IMR-90 (cell line): ENCODE measurements around the gene BFSP1. TPM values are rescaled to one million over a fixed set of nuclear protein-coding genes. Genes with fewer than 3 reads are reported as not detected.
A peak's percentile ranks its signal among the peaks of the same experiment; 100 is the strongest.

Source experiments
- ATAC-seq: fragments of 200-7000 bp; cut with Tn5 transposase; 2 replicates; pipeline ENCODE4 v1.9.1; 2020; ENCODE audit warnings: low read depth, mild to moderate bottlenecking, moderate library complexity
- BruUV-seq: library from RNA; stranded (reverse); fragments of 400-500 nt; replicated peaks from 2 replicates; lab custom pipeline; 2021; lab: Mats Ljungman, UMichigan
- CTCF ChIA-PET: fragments of 300-600 bp; formaldehyde crosslinking; extraction: SDS; loops from one replicate; lab custom pipeline; 2021; ENCODE audit warnings: antibody characterized with exemption; lab: Yijun Ruan, JAX
- POLR2A ChIA-PET: fragments of 300-600 bp; sonication (Branson Sonifier 250); formaldehyde crosslinking; loops from one replicate; lab custom pipeline; 2022; ENCODE audit warnings: antibody characterized with exemption; ENCODE audit not compliant: unreplicated experiment; lab: Charles Lee
- DNase-seq: peaks from one replicate; pipeline ENCODE4 v3.0.0; 2013
- H2AFZ ChIP-seq: replicated peaks from 2 replicates; pipeline ENCODE3; 2013; ENCODE audit warnings: low read length, mild to moderate bottlenecking; ENCODE audit not compliant: poor library complexity
- H2AK5ac ChIP-seq: 2 replicates; pipeline ENCODE4 v1.6.1; 2013; ENCODE audit warnings: low read depth, low read length, inconsistent platforms
- H2AK9ac ChIP-seq: replicated peaks from 2 replicates; pipeline ENCODE3; 2013; ENCODE audit warnings: mild to moderate bottlenecking, low read depth, low read length, moderate library complexity; ENCODE audit not compliant: poor library complexity
- H2BK120ac ChIP-seq: 2 replicates; pipeline ENCODE4 v1.6.1; 2013; ENCODE audit warnings: low read depth, low read length, inconsistent platforms
- H2BK15ac ChIP-seq: 3 replicates; pipeline ENCODE4 v1.6.1; 2013; ENCODE audit warnings: low read depth, low read length, inconsistent platforms
- H2BK20ac ChIP-seq: 2 replicates; pipeline ENCODE4 v1.6.1; 2013; ENCODE audit warnings: low read depth, mild to moderate bottlenecking, inconsistent platforms, low read length, moderate library complexity
- H2BK5ac ChIP-seq: 2 replicates; pipeline ENCODE4 v1.6.1; 2013; ENCODE audit warnings: mild to moderate bottlenecking, low read depth, low read length, inconsistent platforms; ENCODE audit not compliant: poor library complexity, severe bottlenecking
- H3K14ac ChIP-seq: replicated peaks from 2 replicates; pipeline ENCODE4 v1.6.1; 2013; ENCODE audit warnings: low read depth, low read length, inconsistent platforms
- H3K18ac ChIP-seq: 2 replicates; pipeline ENCODE4 v1.6.1; 2013; ENCODE audit warnings: low read depth, low read length, control low read depth
- H3K23ac ChIP-seq: 2 replicates; pipeline ENCODE4 v1.6.1; 2013; ENCODE audit warnings: low read depth, low read length, inconsistent platforms
- H3K27ac ChIP-seq: 2 replicates; pipeline ENCODE4 v1.5.1; 2013; ENCODE audit warnings: mild to moderate bottlenecking, control low read depth, low read length; ENCODE audit not compliant: insufficient read depth
- H3K27me3 ChIP-seq: 2 replicates; pipeline ENCODE4 v1.6.1; 2013; ENCODE audit warnings: low read length; ENCODE audit not compliant: control insufficient read depth, insufficient read depth
- H3K36me3 ChIP-seq: 2 replicates; pipeline ENCODE4 v1.6.1; 2013; ENCODE audit warnings: low read length, mixed read lengths; ENCODE audit not compliant: control insufficient read depth, insufficient read depth
- H3K4ac ChIP-seq: 2 replicates; pipeline ENCODE4 v1.6.1; 2013; ENCODE audit warnings: low read depth, low read length, inconsistent platforms
- H3K4me1 ChIP-seq: 2 replicates; pipeline ENCODE4 v1.6.1; 2013; ENCODE audit warnings: low read length, mixed read lengths; ENCODE audit not compliant: control insufficient read depth, insufficient read depth
- H3K4me2 ChIP-seq: 2 replicates; pipeline ENCODE4 v1.6.1; 2013; ENCODE audit warnings: low read depth, mild to moderate bottlenecking, control low read depth, low read length, moderate library complexity
- H3K4me3 ChIP-seq: 2 replicates; pipeline ENCODE4 v1.5.1; 2013; ENCODE audit warnings: low read depth, mild to moderate bottlenecking, control low read depth, low read length, moderate library complexity; ENCODE audit not compliant: insufficient read depth
- H3K56ac ChIP-seq: 2 replicates; pipeline ENCODE4 v1.6.1; 2013; ENCODE audit warnings: low read length, inconsistent platforms; ENCODE audit not compliant: insufficient read depth; ENCODE audit errors: extremely low read depth
- H3K79me1 ChIP-seq, 2 experiments: 2 replicates each; pipeline ENCODE4 v1.6.1; 2013; ENCODE audit warnings: low read length in 2 of 2, inconsistent platforms in 1 of 2, low read depth in 1 of 2
- H3K9ac ChIP-seq: 2 replicates; pipeline ENCODE4 v1.6.1; 2013; ENCODE audit warnings: low read depth, low read length, control low read depth
- H3K9me1 ChIP-seq: 2 replicates; pipeline ENCODE4 v1.6.1; 2013; ENCODE audit warnings: low read length, inconsistent platforms; ENCODE audit not compliant: insufficient read depth
- H3K9me3 ChIP-seq: 2 replicates; pipeline ENCODE4 v1.6.1; 2013; ENCODE audit warnings: low read length; ENCODE audit not compliant: control insufficient read depth, insufficient read depth
- H4K20me1 ChIP-seq: 2 replicates; pipeline ENCODE4 v1.6.1; 2013; ENCODE audit warnings: low read length, inconsistent platforms; ENCODE audit not compliant: insufficient read depth
- H4K5ac ChIP-seq: 2 replicates; pipeline ENCODE4 v1.6.1; 2013; ENCODE audit warnings: mild to moderate bottlenecking, low read depth, low read length, control low read depth
- H4K8ac ChIP-seq, 2 experiments: 2 replicates each; pipeline ENCODE4 v1.6.1; 2013; ENCODE audit warnings: low read depth in 2 of 2, low read length in 2 of 2, control low read depth in 1 of 2, inconsistent platforms in 1 of 2
- H4K91ac ChIP-seq: 2 replicates; pipeline ENCODE4 v1.6.1; 2013; ENCODE audit warnings: low read depth, low read length, inconsistent platforms; ENCODE audit not compliant: insufficient read depth
- BHLHE40 ChIP-seq: fragments of 150-350 bp; IDR thresholded peaks from 2 replicates; pipeline ENCODE4 v1.6.1; 2016; ENCODE audit warnings: mild to moderate bottlenecking, low read depth, low read length
- CEBPB ChIP-seq: IDR thresholded peaks from 2 replicates; pipeline ENCODE4 v1.6.1; 2012; ENCODE audit warnings: low read depth, low read length, improper control_type of control experiment
- CHD1 ChIP-seq: IDR thresholded peaks from 2 replicates; pipeline ENCODE4 v1.6.1; 2012; ENCODE audit warnings: low read depth, low read length, improper control_type of control experiment
- CTCF ChIP-seq: conservative IDR thresholded peaks from 2 replicates; pipeline ENCODE4 v1.5.1; 2012; ENCODE audit warnings: mild to moderate bottlenecking, low read depth, low read length, improper control_type of control experiment
- ELK1 ChIP-seq: fragments of 150-350 bp; IDR thresholded peaks from 2 replicates; pipeline ENCODE4 v1.6.1; 2016; ENCODE audit warnings: low read depth, mild to moderate bottlenecking, low read length, moderate library complexity, borderline replicate concordance
- FOS ChIP-seq: fragments of 150-350 bp; IDR thresholded peaks from 2 replicates; pipeline ENCODE4 v1.6.1; 2016; ENCODE audit warnings: low read depth, low read length
- MAFK ChIP-seq: IDR thresholded peaks from 2 replicates; pipeline ENCODE4 v1.6.1; 2012; ENCODE audit warnings: low read depth, low read length, improper control_type of control experiment
- MAZ ChIP-seq: IDR thresholded peaks from 2 replicates; pipeline ENCODE4 v1.6.1; 2012; ENCODE audit warnings: low read depth, mild to moderate bottlenecking, low read length, improper control_type of control experiment, moderate library complexity, borderline replicate concordance
- MXI1 ChIP-seq: IDR thresholded peaks from 2 replicates; pipeline ENCODE4 v1.6.1; 2012; ENCODE audit warnings: low read depth, mild to moderate bottlenecking, low read length, moderate library complexity, borderline replicate concordance
- NFE2L2 ChIP-seq: fragments of 150-350 bp; IDR thresholded peaks from 2 replicates; pipeline ENCODE4 v1.6.1; 2016; ENCODE audit warnings: low read depth, mild to moderate bottlenecking, low read length
- POLR2A ChIP-seq: IDR thresholded peaks from 2 replicates; pipeline ENCODE4 v1.6.1; 2012; ENCODE audit warnings: mild to moderate bottlenecking, low read depth, low read length
- RAD21 ChIP-seq: IDR thresholded peaks from 2 replicates; pipeline ENCODE4 v1.6.1; 2012; ENCODE audit warnings: low read length, improper control_type of control experiment
- RCOR1 ChIP-seq: IDR thresholded peaks from 2 replicates; pipeline ENCODE4 v1.6.1; 2012; ENCODE audit warnings: mild to moderate bottlenecking, low read length, improper control_type of control experiment; ENCODE audit not compliant: insufficient replicate concordance
- RFX5 ChIP-seq: IDR thresholded peaks from 2 replicates; pipeline ENCODE4 v1.8.0; 2012; ENCODE audit warnings: low read depth, mild to moderate bottlenecking, low read length, moderate library complexity
- SMC3 ChIP-seq: fragments of 150-350 bp; IDR thresholded peaks from 2 replicates; pipeline ENCODE4 v1.6.1; 2016; ENCODE audit warnings: low read depth, mild to moderate bottlenecking, antibody characterized with exemption, low read length, moderate library complexity
- WGBS, 2 experiments: methylation state at CpG; one replicate each; pipeline versions ENCODE4 v1.1.5 to v1.1.7; 2013; ENCODE audit warnings: missing lambda C conversion rate in 2 of 2; ENCODE audit not compliant: insufficient read length in 1 of 2; ENCODE audit errors: extremely low coverage in 2 of 2; 5-methylcytosine and 5-hydroxymethylcytosine counted together
- dilution Hi-C: fragments of 300-500 bp; cut with HindIII; formaldehyde crosslinking; loops from one replicate; pipeline ENCODE4 v1.14.3; 2018; ENCODE audit warnings: low sequenced_read_pairs; ENCODE audit not compliant: unreplicated experiment
- in situ Hi-C: fragments of 300-500 bp; cut with MboI; formaldehyde crosslinking; loops from 3 replicates; pipeline ENCODE4 v1.14.3; 2019; ENCODE audit warnings: low sequenced_read_pairs, inconsistent platforms, mixed read lengths
- intact Hi-C: fragments of 100-400 bp; cut with micrococcal nuclease; formaldehyde crosslinking; loops from 2 replicates; pipeline ENCODE4 v1.10.0; 2022
- polyA plus RNA-seq, 3 experiments: library from polyadenylated mRNA; depleted of rRNA; stranded (reverse); fragments of >200 nt; gene quantifications; 2 replicates each; pipeline ENCODE4 v1.2.3, GENCODE V29; 2012; ENCODE audit warnings: low replicate concordance in 1 of 3
- total RNA-seq: library from RNA; depleted of rRNA; stranded (reverse); fragments of >200 nt; gene quantifications from 2 replicates; pipeline ENCODE4 v1.2.3, GENCODE V29; 2012
- TF ChIP-seq, protein P1 (sequence below): fragments of 150-350 bp; IDR thresholded peaks from 2 replicates; pipeline ENCODE4 v1.6.1; 2017; ENCODE audit warnings: mild to moderate bottlenecking, antibody characterized with exemption, low read length, low read depth

Gene BFSP1
- total and polyA plus RNA-seq, 2 of the 4 experiments (the other 2 are of a cell fraction), result 1.1 to 2.0 TPM

DNA sequence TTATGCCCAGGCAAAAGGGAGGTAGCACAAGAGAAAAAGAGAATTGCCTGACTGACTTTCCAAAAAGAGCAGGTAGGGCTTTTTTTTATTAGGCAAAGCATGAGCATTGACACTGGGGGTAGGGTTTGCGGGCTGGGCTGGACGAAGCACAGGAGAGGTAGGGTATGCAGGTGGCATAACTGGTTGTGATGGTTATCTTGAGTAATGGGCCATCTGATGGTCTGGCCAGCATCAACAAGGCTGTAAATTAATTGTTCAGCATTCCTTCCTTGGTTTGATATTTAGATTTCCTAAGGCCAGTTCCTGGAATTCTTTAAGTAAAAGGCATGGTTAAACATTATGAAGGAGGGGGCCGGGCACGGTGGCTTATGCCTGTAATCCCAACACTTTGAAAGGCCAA is 13.9 kb upstream of the BFSP1 start:
- Histone ChIP-seq H3K27ac (no peak overlapping the region), H3K9me3 (no peaks in the 10 kb centered on the region), H3K36me3 (no peaks in the 10 kb centered on the region), H3K14ac (no peak overlapping the region), H4K20me1 (peaks cover 7% of the 10 kb centered on the region; the same call in 1 of the 2 replicates), H2BK20ac (no peak overlapping the region), H3K79me1 (0 out of 4 replicates have a peak, but pooled peaks cover 0 to 5% of the 10 kb centered on the region in 2 experiments), H3K56ac (no peak overlapping the region), H2AFZ (no peak overlapping the region), H3K23ac (no peak overlapping the region), H3K4me1 (peaks cover 7% of the 10 kb centered on the region), H3K4ac (no peak overlapping the region), H4K91ac (no peak overlapping the region), H3K27me3 (peaks cover 4% of the 10 kb centered on the region), H3K9ac (no peak overlapping the region), H2BK120ac (no peak overlapping the region), H2BK5ac (no peak overlapping the region), H2AK9ac (no peak overlapping the region), H3K18ac (no peak overlapping the region; the same call in 1 of the 2 replicates), H3K4me2 (no peak overlapping the region), H4K5ac (no peak overlapping the region), H4K8ac (no peak overlapping the region), H2AK5ac (0 out of 2 replicates have a peak overlapping the region, but pooled peaks have one; percentile 35), H3K9me1 (peaks cover 10% of the 10 kb centered on the region), H2BK15ac (no peak overlapping the region), H3K4me3 (no peak overlapping the region)
- intact Hi-C loops, result no loop called here
- no TSS peak for BruUV-seq
- no CpG with 5 or more reads among the region's 4 CpGs for WGBS, 2 experiments
- ChIA-PET POLR2A (no interaction called here), CTCF (no interaction called here)
- in situ Hi-C loops, result no loop called here
- TF ChIP-seq CTCF, result no peak
- TF ChIP-seq ELK1, result no peak
- TF ChIP-seq POLR2A, result no peak
- TF ChIP-seq SMC3, result no peak
- TF ChIP-seq CHD1, result no peak
- TF ChIP-seq MXI1, result no peak
- TF ChIP-seq MAZ, result no peak
- no peak for TF ChIP-seq RCOR1
- TF ChIP-seq, protein P1, sequence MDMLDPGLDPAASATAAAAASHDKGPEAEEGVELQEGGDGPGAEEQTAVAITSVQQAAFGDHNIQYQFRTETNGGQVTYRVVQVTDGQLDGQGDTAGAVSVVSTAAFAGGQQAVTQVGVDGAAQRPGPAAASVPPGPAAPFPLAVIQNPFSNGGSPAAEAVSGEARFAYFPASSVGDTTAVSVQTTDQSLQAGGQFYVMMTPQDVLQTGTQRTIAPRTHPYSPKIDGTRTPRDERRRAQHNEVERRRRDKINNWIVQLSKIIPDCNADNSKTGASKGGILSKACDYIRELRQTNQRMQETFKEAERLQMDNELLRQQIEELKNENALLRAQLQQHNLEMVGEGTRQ, result no peak
- TF ChIP-seq FOS, result no peak
- TF ChIP-seq RAD21, result no peak
- no peak for TF ChIP-seq CEBPB
- no peak for TF ChIP-seq BHLHE40
- TF ChIP-seq MAFK, result no peak
- no peak for TF ChIP-seq NFE2L2
- no peak for TF ChIP-seq RFX5
- ATAC-seq, result no peak
- dilution Hi-C loops, result no loop called here
- no peak for DNase-seq
